ENCODE data around the gene UNC119B.

UNC119B gene

GRCh38 chr12:120741476-120742421, 31.5 kb downstream of the UNC119B start:
- DNase-seq, result no peak

GRCh38 chr12:120744922-120745493, 34.8 kb downstream of the UNC119B start:
- DNase-seq, result no peak

GRCh38 chr12:120748242-120748641, 38.0 kb downstream of the UNC119B start:
- no peak for DNase-seq

GRCh38 chr12:120749256-120749655, 39.0 kb downstream of the UNC119B start:
- DNase-seq, result no peak

GRCh38 chr12:120750806-120751205, 40.5 kb downstream of the UNC119B start:
- DNase-seq, result no peak

GRCh38 chr12:120751389-120751788, 41.1 kb downstream of the UNC119B start:
- no peak for DNase-seq

- no peak for DNase-seq
Observed at GRCh38 chr12:120754792-120755191, 44.5 kb downstream of the UNC119B start.

GRCh38 chr12:120755269-120755668, 45.0 kb downstream of the UNC119B start:
- no peak for DNase-seq

- DNase-seq, result no peak
Observed at GRCh38 chr12:120757226-120757742, 47.0 kb downstream of the UNC119B start.

- no peak for DNase-seq
Observed at GRCh38 chr12:120757949-120758348, 47.7 kb downstream of the UNC119B start.

- DNase-seq, result no peak
Observed at GRCh38 chr12:120758798-120759590, 48.7 kb downstream of the UNC119B start.

- DNase-seq, result no peak
Observed at GRCh38 chr12:120759591-120760348, 49.5 kb downstream of the UNC119B start.

- DNase-seq, result peak; percentile 12
Observed at GRCh38 chr12:120760349-120761254, 50.3 kb downstream of the UNC119B start.

- DNase-seq, result peak; percentile 93
Observed at GRCh38 chr12:120761519-120761934, 51.3 kb downstream of the UNC119B start.

GRCh38 chr12:120762086-120762485, 51.8 kb downstream of the UNC119B start:
- peak; percentile 37 for DNase-seq

GRCh38 chr12:120763250-120763649, 53.0 kb downstream of the UNC119B start:
- no peak for DNase-seq

GRCh38 chr12:120764816-120765215, 54.6 kb downstream of the UNC119B start:
- no peak for DNase-seq

GRCh38 chr12:120766566-120766965, 56.3 kb downstream of the UNC119B start:
- no peak for DNase-seq

- no peak for DNase-seq
Observed at GRCh38 chr12:120767071-120768024, 57.1 kb downstream of the UNC119B start.

- DNase-seq, result no peak
Observed at GRCh38 chr12:120771097-120771496, 60.8 kb downstream of the UNC119B start.

Data from fibroblast of skin of abdomen (primary cell).